Ishikawa (cell line): ENCODE results near the gene PRPF40A.

Source experiments
- CEBPB ChIP-seq: IDR thresholded peaks from 2 replicates; pipeline ENCODE4 v1.6.1; 2012
- CREB1 ChIP-seq: IDR thresholded peaks from 2 replicates; pipeline ENCODE4 v1.6.1; 2012; ENCODE audit warnings: low read depth
- EGR1 ChIP-seq: IDR thresholded peaks from 2 replicates; pipeline ENCODE4 v1.6.1; 2012
- EP300 ChIP-seq: IDR thresholded peaks from 2 replicates; pipeline ENCODE4 v1.6.1; 2012; ENCODE audit warnings: borderline replicate concordance
- FOXM1 ChIP-seq: IDR thresholded peaks from 2 replicates; pipeline ENCODE4 v1.6.1; 2012; ENCODE audit warnings: low read depth, borderline replicate concordance
- MAX ChIP-seq: IDR thresholded peaks from 2 replicates; pipeline ENCODE4 v1.6.1; 2012
- NFIC ChIP-seq: IDR thresholded peaks from 2 replicates; pipeline ENCODE4 v1.6.1; 2012
- RAD21 ChIP-seq: IDR thresholded peaks from 2 replicates; pipeline ENCODE4 v1.6.1; 2012; ENCODE audit warnings: low read depth
- TAF1 ChIP-seq: IDR thresholded peaks from 2 replicates; pipeline ENCODE4 v1.6.1; 2012; ENCODE audit warnings: low read depth, mild to moderate bottlenecking
- TCF12 ChIP-seq: IDR thresholded peaks from 2 replicates; pipeline ENCODE4 v1.6.1; 2012; ENCODE audit warnings: low read depth
- TEAD4 ChIP-seq: IDR thresholded peaks from 2 replicates; pipeline ENCODE4 v1.6.1; 2012
- YY1 ChIP-seq: IDR thresholded peaks from 2 replicates; pipeline ENCODE4 v1.6.1; 2012; ENCODE audit warnings: low read depth
- ZBTB7A ChIP-seq: IDR thresholded peaks from 2 replicates; pipeline ENCODE4 v1.6.1; 2012; ENCODE audit warnings: low read depth
- TF ChIP-seq, protein P1 (sequence below): IDR thresholded peaks from 2 replicates; pipeline ENCODE4 v1.6.1; 2012
- TF ChIP-seq, protein P2 (sequence below): IDR thresholded peaks from 2 replicates; pipeline ENCODE4 v1.6.1; 2012; ENCODE audit warnings: low read depth, mild to moderate bottlenecking

PRPF40A gene

GRCh38 chr2:152620208-152620607, 97.1 kb downstream of the PRPF40A start:
- TF ChIP-seq TCF12 (no peak), TEAD4 (no peak), FOXM1 (no peak), ZBTB7A (no peak), YY1 (no peak), TAF1 (no peak), RAD21 (no peak), EGR1 (no peak), NFIC (no peak), EP300 (no peak), CREB1 (no peak)
- TF ChIP-seq, protein P1, sequence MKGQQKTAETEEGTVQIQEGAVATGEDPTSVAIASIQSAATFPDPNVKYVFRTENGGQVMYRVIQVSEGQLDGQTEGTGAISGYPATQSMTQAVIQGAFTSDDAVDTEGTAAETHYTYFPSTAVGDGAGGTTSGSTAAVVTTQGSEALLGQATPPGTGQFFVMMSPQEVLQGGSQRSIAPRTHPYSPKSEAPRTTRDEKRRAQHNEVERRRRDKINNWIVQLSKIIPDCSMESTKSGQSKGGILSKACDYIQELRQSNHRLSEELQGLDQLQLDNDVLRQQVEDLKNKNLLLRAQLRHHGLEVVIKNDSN, result no peak
- TF ChIP-seq, protein P2, sequence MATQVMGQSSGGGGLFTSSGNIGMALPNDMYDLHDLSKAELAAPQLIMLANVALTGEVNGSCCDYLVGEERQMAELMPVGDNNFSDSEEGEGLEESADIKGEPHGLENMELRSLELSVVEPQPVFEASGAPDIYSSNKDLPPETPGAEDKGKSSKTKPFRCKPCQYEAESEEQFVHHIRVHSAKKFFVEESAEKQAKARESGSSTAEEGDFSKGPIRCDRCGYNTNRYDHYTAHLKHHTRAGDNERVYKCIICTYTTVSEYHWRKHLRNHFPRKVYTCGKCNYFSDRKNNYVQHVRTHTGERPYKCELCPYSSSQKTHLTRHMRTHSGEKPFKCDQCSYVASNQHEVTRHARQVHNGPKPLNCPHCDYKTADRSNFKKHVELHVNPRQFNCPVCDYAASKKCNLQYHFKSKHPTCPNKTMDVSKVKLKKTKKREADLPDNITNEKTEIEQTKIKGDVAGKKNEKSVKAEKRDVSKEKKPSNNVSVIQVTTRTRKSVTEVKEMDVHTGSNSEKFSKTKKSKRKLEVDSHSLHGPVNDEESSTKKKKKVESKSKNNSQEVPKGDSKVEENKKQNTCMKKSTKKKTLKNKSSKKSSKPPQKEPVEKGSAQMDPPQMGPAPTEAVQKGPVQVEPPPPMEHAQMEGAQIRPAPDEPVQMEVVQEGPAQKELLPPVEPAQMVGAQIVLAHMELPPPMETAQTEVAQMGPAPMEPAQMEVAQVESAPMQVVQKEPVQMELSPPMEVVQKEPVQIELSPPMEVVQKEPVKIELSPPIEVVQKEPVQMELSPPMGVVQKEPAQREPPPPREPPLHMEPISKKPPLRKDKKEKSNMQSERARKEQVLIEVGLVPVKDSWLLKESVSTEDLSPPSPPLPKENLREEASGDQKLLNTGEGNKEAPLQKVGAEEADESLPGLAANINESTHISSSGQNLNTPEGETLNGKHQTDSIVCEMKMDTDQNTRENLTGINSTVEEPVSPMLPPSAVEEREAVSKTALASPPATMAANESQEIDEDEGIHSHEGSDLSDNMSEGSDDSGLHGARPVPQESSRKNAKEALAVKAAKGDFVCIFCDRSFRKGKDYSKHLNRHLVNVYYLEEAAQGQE, result no peak

DNA sequence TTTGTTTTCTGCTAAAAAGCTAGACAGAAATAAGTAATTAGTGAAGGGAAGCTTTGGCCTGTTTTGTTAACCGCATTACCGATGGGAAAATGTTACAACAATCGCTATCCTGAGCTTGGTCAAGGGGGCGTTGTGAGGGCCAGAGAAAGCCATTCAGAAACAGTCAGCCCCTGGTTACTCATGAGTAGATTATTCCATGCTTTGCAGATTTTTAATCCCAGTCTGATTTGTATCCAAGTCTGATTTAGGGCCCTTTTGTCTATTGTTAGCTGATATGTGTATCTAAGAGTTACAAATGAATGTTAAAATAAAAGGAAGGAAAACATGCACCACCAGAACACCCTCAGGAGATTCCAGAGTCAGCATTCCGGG, 99.1 kb downstream of the PRPF40A start:
- TF ChIP-seq NFIC, result no peak
- no peak for TF ChIP-seq ZBTB7A
- no peak for TF ChIP-seq MAX
- TF ChIP-seq TAF1, result no peak
- TF ChIP-seq EGR1, result no peak
- TF ChIP-seq, protein P2, result no peak
- TF ChIP-seq TEAD4, result no peak
- no peak for TF ChIP-seq FOXM1
- no peak for TF ChIP-seq TCF12
- no peak for TF ChIP-seq CEBPB

GRCh38 chr2:152617456-152618192, 99.6 kb downstream of the PRPF40A start:
- TF ChIP-seq ZBTB7A (no peak), YY1 (no peak), RAD21 (no peak), CEBPB (no peak), FOXM1 (no peak), EGR1 (no peak), TCF12 (no peak), MAX (no peak)
- TF ChIP-seq, protein P2, result no peak
- TF ChIP-seq, protein P1, result no peak

DNA sequence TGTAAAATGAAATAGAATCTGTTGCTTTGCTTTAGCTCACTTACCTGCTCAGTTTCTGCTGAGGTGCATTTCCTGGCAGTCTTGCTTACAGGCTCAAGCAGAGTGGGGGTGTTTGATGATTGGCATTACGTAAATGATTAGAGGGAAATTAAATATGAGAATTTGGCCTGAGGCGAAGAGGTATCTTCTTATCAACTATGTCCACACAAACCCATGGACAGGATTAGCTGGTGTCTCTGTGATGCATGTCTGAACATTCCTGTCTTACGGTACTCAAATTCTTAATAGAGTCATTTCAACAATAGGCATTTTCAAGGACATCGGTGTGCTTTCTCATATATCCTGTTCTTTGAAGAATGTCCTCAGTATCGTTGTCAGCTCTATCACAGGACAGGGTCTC, 102.1 kb downstream of the PRPF40A start:
- TF ChIP-seq EGR1, result no peak
- no peak for TF ChIP-seq TEAD4
- no peak for TF ChIP-seq TCF12
- no peak for TF ChIP-seq CEBPB
- TF ChIP-seq CREB1, result no peak
- TF ChIP-seq, protein P2, result no peak
